NCI-H1092 treated with DMSO at 0.1 percent for 48 hours (cell line): ENCODE data around the gene CD44.
"Not testable (repeated sequence)": the region's sequence is repeated elsewhere in the genome, so short reads cannot be mapped to it uniquely, and the experiment has no call there.

Experiments used
- DNase-seq: peaks from one replicate; lab custom pipeline; 2025; lab: John Stamatoyannopoulos, UW

The CD44 gene

DNA sequence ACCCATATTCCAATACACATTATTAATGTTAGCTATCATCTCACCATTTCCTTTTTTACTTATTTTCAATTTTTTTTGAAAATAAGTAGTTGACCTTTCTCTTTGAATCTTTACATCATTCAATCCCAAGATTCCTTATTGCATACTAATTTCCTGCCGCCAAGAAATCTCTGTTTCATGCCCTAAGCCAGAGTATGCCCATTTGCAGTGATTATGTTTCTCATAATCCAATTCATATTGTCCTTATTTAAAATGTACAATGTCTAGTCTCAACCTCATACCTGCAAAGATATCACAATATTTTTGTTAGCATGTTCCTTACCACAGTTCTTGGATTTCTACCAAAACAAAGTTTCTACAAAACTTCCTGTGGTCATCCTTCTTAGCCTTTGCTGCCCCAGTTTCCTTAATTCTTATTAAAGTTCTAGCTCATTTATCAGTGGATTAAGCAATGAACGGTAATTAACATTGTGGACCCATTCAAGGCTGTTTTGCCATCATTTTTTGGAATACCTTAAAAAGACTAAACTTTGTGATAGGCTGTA lies 75.3 kb downstream of the CD44 start:
- DNase-seq, result no peak

DNA sequence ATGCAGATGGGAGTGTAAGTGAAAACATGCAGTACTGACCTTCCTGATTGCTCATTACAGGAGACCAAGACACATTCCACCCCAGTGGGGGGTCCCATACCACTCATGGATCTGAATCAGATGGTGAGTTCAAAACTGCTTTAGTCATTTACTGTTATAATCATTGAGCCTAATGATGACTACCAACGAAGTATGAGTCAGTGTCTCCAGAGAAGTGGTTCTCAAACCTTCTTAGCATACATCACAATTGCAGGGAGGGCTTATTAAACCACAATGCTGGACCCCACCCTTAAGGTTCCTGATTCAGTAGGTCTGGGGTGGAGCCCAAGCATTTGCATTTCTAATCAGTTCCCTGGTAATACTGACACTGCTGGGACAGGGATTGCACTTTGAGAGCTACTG lies 75.8 kb downstream of the CD44 start:
- no peak for DNase-seq

DNA sequence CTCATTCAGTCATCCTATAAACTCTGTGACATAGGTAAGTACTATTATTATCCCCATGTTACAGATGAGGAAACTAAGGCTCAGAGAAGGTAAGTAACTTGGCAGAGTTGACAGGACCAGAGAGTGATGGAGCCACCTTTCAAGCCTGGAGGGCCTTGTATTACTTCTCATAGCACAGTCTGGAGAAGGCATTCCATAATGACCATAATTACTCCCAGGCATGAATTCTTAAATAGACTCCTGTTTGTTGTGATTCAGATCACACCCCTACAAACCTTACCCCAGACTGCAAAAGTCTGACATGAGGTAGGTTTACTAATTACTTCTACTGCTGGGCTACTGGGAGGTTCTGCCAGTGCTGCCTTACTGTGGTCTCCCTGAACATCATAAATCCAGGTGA lies 77.0 kb downstream of the CD44 start:
- no peak for DNase-seq

DNA sequence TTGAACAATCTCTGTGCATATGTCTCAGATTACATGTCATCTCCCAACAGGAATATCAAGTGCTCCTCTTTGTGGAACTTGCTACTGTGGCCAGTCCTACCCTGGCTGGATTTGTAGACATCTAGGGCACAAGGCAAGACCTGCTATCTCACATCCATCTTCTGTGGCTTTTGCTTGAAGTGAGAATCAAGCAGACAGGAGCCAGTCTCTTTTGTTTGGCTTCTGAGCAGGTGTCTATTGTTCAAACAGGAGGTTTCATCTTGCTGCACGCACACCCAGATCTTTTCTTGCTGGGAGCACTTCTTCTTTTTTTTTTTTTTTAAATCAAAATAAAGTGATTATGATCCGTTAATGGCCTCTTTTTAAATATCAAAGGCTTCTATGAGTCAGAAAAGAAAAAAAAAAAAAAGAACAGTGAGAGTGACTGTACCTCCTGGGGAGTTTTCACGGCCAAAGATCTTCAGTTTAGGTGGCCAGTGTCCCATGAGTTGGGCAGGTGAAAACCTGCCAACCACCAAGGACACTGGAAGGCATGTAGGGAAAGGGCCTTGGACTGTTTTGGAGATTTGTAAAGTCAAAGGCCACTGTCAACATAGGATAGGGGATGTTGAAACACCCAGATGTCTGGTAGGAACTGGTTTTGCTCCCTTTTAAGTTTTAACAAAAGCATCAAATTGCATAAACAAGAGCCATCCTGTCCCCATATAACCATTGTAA lies 78.1 kb downstream of the CD44 start:
- DNase-seq, result no peak

DNA sequence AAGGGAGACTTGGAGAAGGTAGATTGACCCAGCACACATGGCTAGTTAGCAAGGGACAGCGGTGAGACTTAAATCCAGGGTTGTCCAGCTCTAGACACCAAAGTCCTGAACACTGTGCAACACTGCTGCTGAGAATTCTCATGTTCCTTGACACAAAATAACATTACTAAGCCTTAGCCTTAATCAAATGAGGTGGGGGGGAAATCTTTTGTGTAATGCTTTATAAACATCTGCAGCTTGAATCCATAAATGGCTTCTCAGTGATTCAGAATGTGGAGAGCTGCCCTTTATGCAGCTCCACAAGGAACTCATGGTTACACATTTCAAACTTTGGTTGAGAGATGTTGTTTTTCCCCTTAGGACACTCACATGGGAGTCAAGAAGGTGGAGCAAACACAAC lies 80.0 kb downstream of the CD44 start:
- no peak for DNase-seq

DNA sequence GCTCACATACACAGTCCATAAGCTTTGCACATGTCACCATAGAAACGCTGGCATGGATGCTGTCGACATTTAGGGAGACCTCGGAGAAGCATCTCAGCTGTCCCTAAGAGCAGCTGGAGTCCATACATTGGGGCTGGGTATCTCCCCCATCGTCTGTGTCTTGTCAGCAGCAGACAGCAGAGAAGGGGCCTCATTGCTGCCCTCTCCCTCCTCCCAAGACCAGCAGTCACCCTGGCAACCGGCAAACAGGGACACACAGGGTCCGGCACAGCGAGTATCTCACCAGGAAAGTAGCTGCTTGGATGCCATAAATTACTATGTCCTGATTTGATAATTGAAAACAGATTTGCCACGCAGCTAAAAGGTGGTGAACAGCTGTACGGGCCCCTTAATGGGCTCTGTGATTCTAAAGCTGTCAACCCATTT lies 84.4 kb downstream of the CD44 start:
- DNase-seq, result peak; percentile 23

DNA sequence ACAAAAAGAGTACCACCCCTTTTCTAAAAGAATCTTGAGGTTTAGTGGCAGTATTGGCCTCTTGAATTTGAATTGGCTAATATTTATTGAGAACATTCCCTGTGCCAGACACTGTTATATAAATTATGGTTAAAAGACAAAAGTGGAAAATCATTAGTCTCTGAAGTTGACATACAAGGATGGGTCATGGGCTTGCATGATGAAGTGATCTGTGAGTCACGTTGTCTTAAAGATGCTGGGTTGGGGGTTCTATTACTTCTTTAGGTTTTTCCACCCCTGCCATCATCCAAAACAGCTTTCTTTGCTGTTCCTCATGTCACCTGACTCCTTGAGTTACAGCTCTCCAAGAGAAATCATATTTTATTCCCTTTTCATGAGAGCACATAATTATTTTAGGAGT lies 85.0 kb downstream of the CD44 start:
- DNase-seq, result no peak

DNA sequence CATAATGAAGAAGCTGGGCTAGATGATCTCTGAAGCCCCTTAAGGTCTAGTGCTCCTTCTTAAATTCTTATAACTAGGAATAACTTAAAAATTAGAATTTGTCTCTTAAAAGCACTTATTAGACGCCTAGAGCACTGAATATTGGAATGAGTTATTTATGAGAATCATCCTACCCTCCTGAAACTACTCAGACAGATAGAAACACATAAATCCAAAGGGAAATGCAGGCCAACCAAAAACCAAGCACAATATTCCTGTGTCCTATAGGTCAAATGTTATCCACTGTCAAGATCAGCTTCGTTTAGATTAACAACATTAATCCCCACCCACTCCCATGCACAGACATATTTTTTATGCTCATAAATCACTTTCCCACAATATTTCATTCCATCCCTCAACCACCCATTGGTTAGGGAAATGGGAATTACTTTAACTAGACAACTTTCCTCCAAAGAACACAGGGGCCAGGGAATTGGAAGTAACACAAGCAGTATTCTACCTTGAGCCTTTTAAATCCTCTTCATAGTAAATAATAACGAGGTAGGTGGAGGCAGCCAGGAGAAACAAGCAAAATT lies 87.1 kb downstream of the CD44 start:
- DNase-seq, result no peak

DNA sequence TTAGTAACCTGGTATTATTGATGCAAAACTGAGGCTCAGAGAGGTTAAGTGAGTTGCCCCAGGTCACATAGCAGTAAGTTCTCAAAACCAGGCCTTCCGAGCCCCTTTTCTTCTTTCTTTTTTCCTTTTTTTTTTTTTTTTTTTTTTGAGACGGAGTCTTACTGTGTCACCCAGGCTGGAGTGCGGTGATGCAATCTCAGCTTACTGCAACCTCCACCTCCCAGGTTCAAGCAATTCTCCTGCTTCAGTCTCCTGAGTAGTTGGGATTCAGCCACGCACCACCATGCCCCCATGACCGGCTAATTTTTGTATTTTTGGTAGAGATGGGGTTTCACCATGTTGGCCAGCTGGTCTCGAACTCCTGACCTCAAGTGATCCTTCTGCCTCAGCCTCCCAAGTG lies 87.8 kb downstream of the CD44 start:
- not testable (repeated sequence) for DNase-seq

DNA sequence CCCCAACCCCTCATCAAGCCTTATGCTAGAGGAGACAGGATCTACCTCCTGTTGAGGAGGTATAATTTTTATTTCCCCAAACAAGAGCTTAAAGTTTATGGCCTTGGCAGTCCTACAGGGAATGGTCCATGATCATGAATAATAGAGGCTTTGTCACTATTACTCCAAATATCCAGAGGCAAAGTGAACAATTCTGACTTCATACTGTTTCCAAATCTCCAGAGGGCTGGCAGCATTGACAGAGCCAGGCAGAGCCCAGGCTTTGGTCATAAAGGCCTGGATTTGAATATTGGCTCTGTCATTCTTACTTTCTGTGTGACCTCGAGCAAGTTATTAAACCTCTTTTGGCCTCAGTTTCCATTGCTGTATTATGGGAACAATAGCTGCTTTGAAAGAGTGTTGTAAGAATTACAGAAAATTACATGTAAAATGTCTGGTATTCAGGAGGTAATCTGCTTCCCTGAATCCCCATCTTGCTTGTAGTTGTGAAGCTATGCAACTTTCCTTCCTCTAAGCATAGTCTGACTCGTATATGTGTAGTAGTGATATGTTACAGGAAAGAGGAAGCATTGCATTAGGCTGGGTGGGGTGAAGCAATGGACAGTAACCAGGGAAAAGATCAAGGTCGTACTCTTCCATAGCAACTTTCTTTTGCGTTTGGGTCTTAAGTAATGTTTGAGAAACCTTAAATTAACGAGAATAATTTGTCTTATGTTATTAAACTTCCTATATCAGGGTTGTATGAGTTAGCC lies 88.8 kb downstream of the CD44 start:
- DNase-seq, result no peak

DNA sequence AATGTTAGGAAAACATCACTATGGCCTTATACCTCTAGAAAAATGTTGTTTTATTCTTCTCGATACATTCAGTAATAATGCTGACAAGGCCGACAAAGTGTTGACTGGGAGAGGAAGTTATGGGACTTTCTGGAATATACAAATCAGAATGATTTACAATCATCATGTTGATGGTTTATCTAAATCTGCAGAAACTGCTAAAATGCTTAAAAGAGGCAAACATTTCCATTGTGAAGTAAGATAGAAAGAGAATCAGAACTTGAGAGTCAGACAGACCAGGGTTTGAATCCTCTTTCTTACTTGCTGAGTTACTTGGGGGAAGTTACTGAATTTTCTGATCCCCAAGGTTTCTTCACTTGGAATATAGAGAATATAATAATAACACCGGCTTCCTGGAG lies 89.4 kb downstream of the CD44 start:
- no peak for DNase-seq

DNA sequence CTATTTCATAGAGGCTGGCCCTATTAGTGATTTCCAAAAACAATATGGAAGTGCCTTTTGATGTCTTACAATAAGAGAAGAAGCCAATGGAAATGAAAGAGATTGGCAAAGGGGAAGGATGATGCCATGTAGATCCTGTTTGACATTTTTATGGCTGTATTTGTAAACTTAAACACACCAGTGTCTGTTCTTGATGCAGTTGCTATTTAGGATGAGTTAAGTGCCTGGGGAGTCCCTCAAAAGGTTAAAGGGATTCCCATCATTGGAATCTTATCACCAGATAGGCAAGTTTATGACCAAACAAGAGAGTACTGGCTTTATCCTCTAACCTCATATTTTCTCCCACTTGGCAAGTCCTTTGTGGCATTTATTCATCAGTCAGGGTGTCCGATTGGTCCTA lies 91.4 kb downstream of the CD44 start:
- no peak for DNase-seq

DNA sequence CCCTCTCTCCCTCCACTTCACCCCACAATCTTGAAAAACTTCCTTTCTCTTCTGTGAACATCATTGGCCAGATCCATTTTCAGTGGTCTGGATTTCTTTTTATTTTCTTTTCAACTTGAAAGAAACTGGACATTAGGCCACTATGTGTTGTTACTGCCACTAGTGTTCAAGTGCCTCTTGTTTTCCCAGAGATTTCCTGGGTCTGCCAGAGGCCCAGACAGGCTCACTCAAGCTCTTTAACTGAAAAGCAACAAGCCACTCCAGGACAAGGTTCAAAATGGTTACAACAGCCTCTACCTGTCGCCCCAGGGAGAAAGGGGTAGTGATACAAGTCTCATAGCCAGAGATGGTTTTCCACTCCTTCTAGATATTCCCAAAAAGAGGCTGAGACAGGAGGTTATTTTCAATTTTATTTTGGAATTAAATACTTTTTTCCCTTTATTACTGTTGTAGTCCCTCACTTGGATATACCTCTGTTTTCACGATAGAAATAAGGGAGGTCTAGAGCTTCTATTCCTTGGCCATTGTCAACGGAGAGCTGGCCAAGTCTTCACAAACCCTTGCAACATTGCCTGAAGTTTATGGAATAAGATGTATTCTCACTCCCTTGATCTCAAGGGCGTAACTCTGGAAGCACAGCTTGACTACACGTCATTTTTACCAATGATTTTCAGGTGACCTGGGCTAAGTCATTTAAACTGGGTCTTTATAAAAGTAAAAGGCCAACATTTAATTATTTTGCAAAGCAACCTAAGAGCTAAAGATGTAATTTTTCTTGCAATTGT lies 92.3 kb downstream of the CD44 start:
- no peak for DNase-seq

DNA sequence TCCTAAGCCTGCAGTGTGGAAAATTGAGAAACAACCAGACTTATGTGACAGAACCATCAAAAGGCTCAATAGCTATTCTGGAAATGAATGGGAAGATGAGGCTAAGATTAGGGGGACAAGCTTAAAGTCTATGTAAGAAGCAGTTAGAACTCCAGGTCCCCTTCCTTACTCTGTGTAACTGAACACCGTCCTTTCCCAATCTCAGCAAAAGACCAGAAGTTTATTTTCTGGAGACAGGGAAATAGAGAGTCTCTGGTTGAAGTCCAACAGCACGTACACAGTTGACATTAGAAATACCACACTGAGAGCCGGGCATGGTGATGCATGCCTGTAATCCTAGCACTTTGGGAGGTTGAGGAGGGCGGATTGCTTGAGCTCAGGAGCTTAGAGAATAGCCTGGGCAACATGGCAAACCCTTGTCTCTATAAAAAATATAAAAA lies 93.9 kb downstream of the CD44 start:
- DNase-seq, result no peak

DNA sequence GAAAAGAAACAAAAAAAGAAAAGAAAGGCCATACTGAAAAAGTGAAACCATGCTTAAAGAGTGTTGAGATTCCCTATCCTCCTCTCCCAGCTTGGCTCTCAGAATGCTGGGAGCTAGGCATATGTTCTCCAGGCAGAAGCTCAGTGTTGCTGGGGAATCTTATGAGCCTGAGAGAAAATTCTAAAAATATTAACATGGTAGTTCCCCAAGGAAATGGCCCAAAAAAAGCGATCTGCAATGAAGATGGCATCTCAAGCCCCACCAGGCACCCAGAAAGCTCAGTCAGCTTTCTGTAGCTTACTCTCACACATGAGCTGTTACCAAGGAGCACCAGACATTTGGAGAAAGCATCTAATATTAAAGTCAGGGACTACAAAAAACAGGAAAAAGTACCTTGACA lies 94.5 kb downstream of the CD44 start:
- DNase-seq, result no peak

DNA sequence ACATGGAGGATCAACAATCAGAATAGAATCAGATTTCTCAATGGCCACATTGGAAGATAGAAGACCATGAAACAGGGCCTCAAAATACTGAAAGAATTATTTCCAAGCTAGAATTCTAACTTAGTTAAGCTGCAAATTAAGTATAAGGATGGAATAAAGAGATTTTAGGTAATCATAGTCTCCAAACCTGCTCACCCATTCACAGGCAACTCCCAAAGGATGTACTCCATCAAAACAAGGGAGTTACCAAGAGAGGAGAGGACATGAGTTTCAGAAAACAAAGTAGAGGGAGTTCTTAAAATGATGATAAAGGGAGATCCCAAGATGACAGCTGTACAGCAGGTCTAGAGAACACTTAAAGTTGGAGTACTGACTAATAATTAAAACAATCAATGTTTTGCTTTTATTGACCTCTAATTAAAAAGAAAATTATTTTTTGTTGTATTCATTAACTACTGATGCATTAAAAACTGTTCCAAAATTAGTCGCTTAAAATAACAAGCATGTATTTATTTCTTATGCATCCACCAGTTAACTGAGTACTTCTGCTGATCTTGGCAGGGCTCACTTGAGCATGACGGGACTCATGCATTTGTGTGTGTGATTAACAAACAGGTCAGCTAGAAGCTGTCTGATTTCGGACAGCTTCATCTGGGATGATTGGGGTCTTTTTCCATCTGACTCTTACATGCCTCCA lies 95.6 kb downstream of the CD44 start:
- no peak for DNase-seq

DNA sequence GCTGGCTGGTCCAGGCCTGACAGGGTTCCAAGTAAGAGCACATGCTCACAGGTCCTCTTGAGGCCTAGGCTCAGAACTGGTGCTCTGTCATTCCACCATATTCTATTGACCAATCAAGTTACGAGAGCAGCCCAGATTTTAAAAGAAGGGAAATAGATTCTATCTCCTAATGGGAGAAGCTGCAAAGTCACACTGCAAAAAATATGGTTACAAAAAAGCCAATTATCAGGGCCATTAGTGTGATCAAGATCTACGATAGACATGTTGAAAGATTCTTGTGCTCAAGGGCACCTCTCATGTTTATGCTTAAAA lies 96.1 kb downstream of the CD44 start:
- DNase-seq, result no peak

DNA sequence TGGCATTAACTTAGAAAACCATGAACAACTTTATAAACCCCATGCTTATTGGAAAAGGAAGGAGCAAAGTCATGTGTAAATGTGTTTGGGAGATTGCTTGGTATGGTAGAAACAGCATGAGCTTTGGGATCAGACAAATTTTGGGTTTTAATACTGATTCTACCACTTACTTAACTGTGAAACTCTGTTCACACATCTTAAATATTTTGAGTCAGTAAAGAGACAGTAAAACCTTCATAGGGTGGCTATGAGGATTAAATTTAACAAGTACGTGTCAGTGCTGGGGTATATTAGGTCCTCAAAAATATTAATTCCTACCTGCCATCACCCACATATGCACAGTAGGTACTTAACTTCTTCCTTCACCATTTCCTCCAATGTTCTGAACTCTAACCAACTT lies 96.5 kb downstream of the CD44 start:
- DNase-seq, result no peak

DNA sequence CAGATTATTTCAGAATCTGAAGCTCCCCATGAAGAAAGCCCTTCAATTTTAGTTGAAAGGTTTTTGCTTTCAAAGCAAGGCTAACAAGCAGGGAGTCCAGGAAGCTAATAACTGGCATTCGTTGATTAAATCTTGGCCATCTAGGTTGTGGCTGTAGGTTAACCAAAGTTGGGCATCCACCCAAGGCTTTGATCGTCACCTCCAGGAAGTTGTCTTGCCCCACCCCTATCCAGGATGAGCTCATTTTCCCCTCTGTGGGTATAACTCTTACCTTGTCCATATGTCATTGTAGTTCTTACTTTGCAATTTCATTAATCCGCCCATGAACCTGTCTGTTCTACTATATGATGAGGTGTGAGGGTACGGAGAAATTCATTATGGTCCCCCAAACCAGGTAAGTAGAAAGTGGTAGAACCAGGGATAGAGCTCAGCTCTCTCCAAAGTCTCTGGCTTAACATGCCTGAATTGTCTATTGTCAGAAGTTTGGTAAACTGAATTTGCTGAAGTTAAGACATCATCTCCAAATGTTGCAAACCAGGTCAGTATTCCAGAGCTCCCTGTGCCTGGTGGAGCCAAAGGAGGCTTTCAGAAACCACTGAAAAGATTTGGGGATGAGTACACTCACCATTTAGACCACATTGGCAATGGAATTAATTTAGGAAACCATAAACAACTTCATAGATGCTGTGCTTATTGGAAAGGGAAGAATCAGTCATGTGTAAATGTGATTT lies 97.1 kb downstream of the CD44 start:
- no peak for DNase-seq

DNA sequence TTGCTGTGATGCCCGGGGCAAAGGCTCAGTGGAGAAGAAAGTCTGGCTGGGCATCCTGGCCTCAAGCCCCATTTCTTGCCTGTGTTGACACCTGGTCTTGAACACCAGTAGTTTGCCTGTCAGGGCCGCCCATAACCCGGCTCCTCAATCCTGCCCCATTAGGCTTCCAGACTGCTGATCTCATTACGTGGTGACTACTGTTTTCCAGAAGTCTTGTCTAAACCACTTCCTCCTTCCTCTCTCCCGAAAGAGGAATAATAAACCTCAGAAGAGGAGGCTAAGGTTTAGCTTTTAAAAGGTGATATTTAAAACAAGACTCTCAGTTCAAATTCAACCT lies 97.7 kb downstream of the CD44 start:
- no peak for DNase-seq

DNA sequence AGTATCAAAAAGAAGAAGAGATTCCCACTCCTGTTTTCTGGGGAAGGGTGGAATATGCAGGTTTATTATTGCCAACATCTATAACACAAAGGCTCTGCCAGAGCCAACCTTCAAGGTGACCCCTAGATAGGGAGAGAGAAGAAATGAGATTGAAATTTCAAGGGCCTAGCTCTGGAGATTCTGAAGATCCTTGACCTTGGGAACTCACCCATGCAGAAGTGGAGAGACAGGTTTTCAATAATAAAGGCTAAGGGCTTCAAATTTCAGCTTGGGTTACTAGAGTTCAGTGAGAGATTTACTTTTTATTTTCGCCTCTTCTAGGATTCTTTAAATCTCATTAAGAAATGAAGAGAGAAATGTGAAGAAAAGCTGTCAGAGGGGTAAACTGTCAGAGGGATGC lies 98.4 kb downstream of the CD44 start:
- DNase-seq, result no peak
